CD4-positive, alpha-beta T cell (primary cell): ENCODE data around the gene STOML3. TPM values are rescaled to one million over a fixed set of nuclear protein-coding genes. Genes with fewer than 3 reads are reported as not detected.

Source experiments
- ATAC-seq: fragments of 200-7000 bp; cut with Tn5 transposase; one replicate; pipeline ENCODE4 v1.10.0; 2022; ENCODE audit warnings: mild to moderate bottlenecking; ENCODE audit not compliant: poor library complexity
- CTCF ChIA-PET: fragments of 350-600 bp; sonication (Branson Sonifier 250); formaldehyde crosslinking; loops from one replicate; lab custom pipeline; 2021; ENCODE audit warnings: antibody characterized with exemption, inconsistent platforms; lab: Charles Lee
- POLR2A ChIA-PET: fragments of 350-600 bp; sonication (Branson Sonifier 250); formaldehyde crosslinking; loops from one replicate; lab custom pipeline; 2021; ENCODE audit warnings: antibody characterized with exemption, inconsistent platforms; lab: Charles Lee
- DNase-seq, 14 experiments: peaks; one replicate each; pipeline ENCODE4 v3.0.0-alpha.2; 2013 to 2020; ENCODE audit warnings: mixed read lengths in 2 of 14
- H3K27ac ChIP-seq, 2 donors: one replicate each; pipeline versions ENCODE4 v1.5.1 to v1.7.0; 2013; ENCODE audit warnings: low read length in 2 of 2, low read depth in 1 of 2, mild to moderate bottlenecking in 1 of 2
- H3K27me3 ChIP-seq, 2 experiments: 1 replicate in 1 of 2; 2 replicates in 1 of 2; pipeline versions ENCODE4 v1.6.1 to v1.7.0; 2013; ENCODE audit warnings: low read length in 2 of 2, control low read depth in 1 of 2, mild to moderate bottlenecking in 1 of 2, moderate library complexity in 1 of 2; ENCODE audit not compliant: insufficient read depth in 2 of 2, control insufficient read depth in 1 of 2
- H3K36me3 ChIP-seq: one replicate; pipeline ENCODE4 v1.6.1; 2013; ENCODE audit warnings: low read length, control low read depth; ENCODE audit not compliant: insufficient read depth
- H3K4me1 ChIP-seq: one replicate; pipeline ENCODE4 v1.6.1; 2013; ENCODE audit warnings: low read length, control low read depth; ENCODE audit not compliant: insufficient read depth
- H3K4me3 ChIP-seq: one replicate; pipeline ENCODE4 v1.5.1; 2013; ENCODE audit warnings: mild to moderate bottlenecking, low read length, moderate library complexity
- H3K9me3 ChIP-seq, 2 experiments: 1 replicate in 1 of 2; 2 replicates in 1 of 2; pipeline versions ENCODE4 v1.6.1 to v1.7.0; 2013; ENCODE audit warnings: low read length in 2 of 2, mild to moderate bottlenecking in 2 of 2, control low read depth in 1 of 2, moderate library complexity in 1 of 2; ENCODE audit not compliant: control insufficient read depth in 1 of 2, insufficient read depth in 1 of 2
- H3K27ac Mint-ChIP-seq: one replicate; pipeline ENCODE4 v1.8.0; 2020; ENCODE audit warnings: mixed read lengths
- H3K27me3 Mint-ChIP-seq: one replicate; pipeline ENCODE4 v1.8.0; 2021; ENCODE audit warnings: mixed read lengths
- H3K36me3 Mint-ChIP-seq: one replicate; pipeline ENCODE4 v1.8.0; 2021; ENCODE audit warnings: low read depth, mixed read lengths
- H3K4me1 Mint-ChIP-seq: one replicate; pipeline ENCODE4 v1.8.0; 2021; ENCODE audit warnings: low read depth, mixed read lengths
- H3K4me3 Mint-ChIP-seq: one replicate; pipeline ENCODE4 v1.8.0; 2020; ENCODE audit warnings: mild to moderate bottlenecking, mixed read lengths
- H3K9me3 Mint-ChIP-seq: one replicate; pipeline ENCODE4 v1.8.0; 2020; ENCODE audit warnings: mixed read lengths
- intact Hi-C, 2 experiments: fragments of 100-400 bp; cut with DNase I in 1 of 2; cut with micrococcal nuclease in 1 of 2; formaldehyde crosslinking; loops; one replicate each; pipeline versions ENCODE4 v1.15.1 to v1.9.0; 2023 to 2025; cut with DNase I, micrococcal nuclease
- total RNA-seq, 174 experiments: library from RNA in 2 of 174; stranded (reverse) in 2 of 174; gene quantifications; one replicate each; pipeline ENCODE4 v1.2.3 and lab custom pipeline; 2021 to 2026
- TF ChIP-seq, protein P1 (sequence below): fragments of 200-600 bp; IDR thresholded peaks from one replicate; pipeline ENCODE4 v1.8.0; 2022; ENCODE audit warnings: antibody characterized with exemption, mild to moderate bottlenecking

Gene STOML3
- total RNA-seq, 2 experiments from 2014 or later = not detected

- H3K36me3 Mint-ChIP-seq = no peaks in the 10 kb centered on the region
These were observed 38.9 kb downstream of the STOML3 start for GRCh38 chr13:38951525-38952313.

DNA sequence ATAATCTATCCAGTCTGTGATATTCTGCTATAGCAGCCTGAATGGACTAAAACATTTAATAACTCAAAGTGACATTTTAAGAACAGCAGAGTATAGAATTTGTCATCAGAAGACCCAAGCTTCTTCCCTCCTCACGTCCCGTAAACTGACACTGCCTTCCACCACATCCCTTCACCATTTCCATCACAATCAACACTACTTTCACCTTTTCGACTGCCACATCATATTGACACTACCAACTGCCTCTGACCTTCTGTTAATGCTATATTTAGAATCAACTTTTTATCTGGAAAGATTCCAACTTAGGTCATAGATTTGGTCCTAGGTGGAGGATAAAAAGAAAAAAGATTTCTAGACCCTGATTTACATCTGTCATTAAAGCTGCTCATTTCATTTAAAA is 39.6 kb downstream of the STOML3 start:
- Mint-ChIP-seq H3K4me1 (no peaks in the 10 kb centered on the region), H3K36me3 (no peaks in the 10 kb centered on the region), H3K4me3 (no peak overlapping the region), H3K27ac (no peak overlapping the region), H3K9me3 (no peaks in the 10 kb centered on the region), H3K27me3 (peaks cover 43% of the 10 kb centered on the region)
- H3K27me3 ChIP-seq = peaks cover 0 to 5% of the 10 kb centered on the region in 2 experiments
- ChIA-PET POLR2A (no interaction called here), CTCF (no interaction called here)
- TF ChIP-seq, protein P1, sequence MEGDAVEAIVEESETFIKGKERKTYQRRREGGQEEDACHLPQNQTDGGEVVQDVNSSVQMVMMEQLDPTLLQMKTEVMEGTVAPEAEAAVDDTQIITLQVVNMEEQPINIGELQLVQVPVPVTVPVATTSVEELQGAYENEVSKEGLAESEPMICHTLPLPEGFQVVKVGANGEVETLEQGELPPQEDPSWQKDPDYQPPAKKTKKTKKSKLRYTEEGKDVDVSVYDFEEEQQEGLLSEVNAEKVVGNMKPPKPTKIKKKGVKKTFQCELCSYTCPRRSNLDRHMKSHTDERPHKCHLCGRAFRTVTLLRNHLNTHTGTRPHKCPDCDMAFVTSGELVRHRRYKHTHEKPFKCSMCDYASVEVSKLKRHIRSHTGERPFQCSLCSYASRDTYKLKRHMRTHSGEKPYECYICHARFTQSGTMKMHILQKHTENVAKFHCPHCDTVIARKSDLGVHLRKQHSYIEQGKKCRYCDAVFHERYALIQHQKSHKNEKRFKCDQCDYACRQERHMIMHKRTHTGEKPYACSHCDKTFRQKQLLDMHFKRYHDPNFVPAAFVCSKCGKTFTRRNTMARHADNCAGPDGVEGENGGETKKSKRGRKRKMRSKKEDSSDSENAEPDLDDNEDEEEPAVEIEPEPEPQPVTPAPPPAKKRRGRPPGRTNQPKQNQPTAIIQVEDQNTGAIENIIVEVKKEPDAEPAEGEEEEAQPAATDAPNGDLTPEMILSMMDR = no peak
- no peak overlapping the region for H3K4me3 ChIP-seq
- no peaks in the 10 kb centered on the region for H3K4me1 ChIP-seq
- H3K9me3 ChIP-seq = peaks cover 0 to 5% of the 10 kb centered on the region in 2 experiments
- DNase-seq (no peak), ATAC-seq (no peak)
- H3K36me3 ChIP-seq = no peaks in the 10 kb centered on the region
- intact Hi-C loops = no loop called here
- no peak overlapping the region for H3K27ac ChIP-seq

More at GRCh38 chr13:38951525-38952313, 38.9 kb downstream of the STOML3 start:
- ChIA-PET POLR2A (no interaction called here), CTCF (no interaction called here)
- H3K4me1 ChIP-seq = no peaks in the 10 kb centered on the region
- no peaks in the 10 kb centered on the region for H3K9me3 Mint-ChIP-seq
- H3K27me3 ChIP-seq = peaks cover 0 to 5% of the 10 kb centered on the region in 2 experiments
- no peaks in the 10 kb centered on the region for H3K4me1 Mint-ChIP-seq
- H3K27ac ChIP-seq = no peak overlapping the region
- ATAC-seq (no peak), DNase-seq (no peak)
- H3K27ac Mint-ChIP-seq = no peak overlapping the region
- H3K9me3 ChIP-seq = peaks cover 0 to 5% of the 10 kb centered on the region in 2 experiments
- H3K4me3 Mint-ChIP-seq = no peak overlapping the region
- TF ChIP-seq, protein P1 = no peak
- peaks cover 39% of the 10 kb centered on the region for H3K27me3 Mint-ChIP-seq
- no peak overlapping the region for H3K4me3 ChIP-seq
- no peaks in the 10 kb centered on the region for H3K36me3 ChIP-seq
- intact Hi-C loops = no loop called here

- POLR2A ChIA-PET = no interaction called here
- TF ChIP-seq, protein P1 = no peak
- Mint-ChIP-seq H3K4me3 (no peak overlapping the region), H3K9me3 (no peaks in the 10 kb centered on the region), H3K27ac (no peak overlapping the region), H3K36me3 (no peaks in the 10 kb centered on the region), H3K4me1 (no peaks in the 10 kb centered on the region), H3K27me3 (peaks cover 18% of the 10 kb centered on the region)
- CTCF ChIA-PET = no interaction called here
- H3K27ac ChIP-seq = no peak overlapping the region
- peaks cover 0 to 3% of the 10 kb centered on the region in 2 experiments for H3K27me3 ChIP-seq
- no peak overlapping the region for H3K4me3 ChIP-seq
- H3K36me3 ChIP-seq = no peaks in the 10 kb centered on the region
- ATAC-seq = no peak
- DNase-seq = no peak
- H3K9me3 ChIP-seq = peaks cover 0 to 5% of the 10 kb centered on the region in 2 experiments
- intact Hi-C loops = no loop called here
- H3K4me1 ChIP-seq = no peaks in the 10 kb centered on the region
These were observed 43.6 kb downstream of the STOML3 start for GRCh38 chr13:38947054-38947453.
